Kidney epithelial cell (primary cell): ENCODE measurements around the gene BAHCC1. TPM values are rescaled to one million over a fixed set of nuclear protein-coding genes. Genes with fewer than 3 reads are reported as not detected.

Experiments used
- DNase-seq: peaks from one replicate; pipeline ENCODE4 v3.0.0-alpha.2; 2010; ENCODE audit warnings: low read depth
- H3K27me3 ChIP-seq: 2 replicates; pipeline ENCODE4 v1.6.0; 2011; ENCODE audit warnings: low read length; ENCODE audit not compliant: control insufficient read depth, insufficient read depth
- H3K36me3 ChIP-seq: 2 replicates; pipeline ENCODE4 v1.5.1; 2011; ENCODE audit warnings: low read length; ENCODE audit not compliant: control insufficient read depth, insufficient read depth
- H3K4me3 ChIP-seq: 2 replicates; pipeline ENCODE4 v1.5.1; 2011; ENCODE audit warnings: low read depth, mild to moderate bottlenecking, control low read depth, low read length
- CTCF ChIP-seq: IDR thresholded peaks from 2 replicates; pipeline ENCODE4 v1.5.1; 2011; ENCODE audit warnings: mild to moderate bottlenecking, moderate library complexity, low read length, control low read depth, inconsistent platforms; ENCODE audit not compliant: insufficient read depth, poor library complexity, severe bottlenecking
- total RNA-seq: library from RNA; depleted of rRNA; stranded (reverse); fragments of >200 nt; gene quantifications from 2 replicates; pipeline ENCODE4 v1.2.3, GENCODE V29; 2015

BAHCC1 gene
- total RNA-seq, 1 donor from 2014 or later: 6.6 TPM

GRCh38 chr17:81452551-81452950 lies 57.3 kb downstream of the BAHCC1 start:
- no peaks in the 10 kb centered on the region for H3K27me3 ChIP-seq
- no peak for TF ChIP-seq CTCF
- no peaks in the 10 kb centered on the region for H3K36me3 ChIP-seq
- no peak overlapping the region for H3K4me3 ChIP-seq
- no peak for DNase-seq

- no peak for TF ChIP-seq CTCF
- no peak for DNase-seq
- no peak overlapping the region for H3K4me3 ChIP-seq
- no peaks in the 10 kb centered on the region for H3K36me3 ChIP-seq
- H3K27me3 ChIP-seq: no peaks in the 10 kb centered on the region
These were observed 57.8 kb downstream of the BAHCC1 start for GRCh38 chr17:81453076-81453475.

- H3K36me3 ChIP-seq: no peaks in the 10 kb centered on the region
- no peaks in the 10 kb centered on the region for H3K27me3 ChIP-seq
- no peak for TF ChIP-seq CTCF
- no peak for DNase-seq
- H3K4me3 ChIP-seq: no peak overlapping the region
These were observed 58.5 kb downstream of the BAHCC1 start for GRCh38 chr17:81453712-81454111.

- no peaks in the 10 kb centered on the region for H3K36me3 ChIP-seq
- no peaks in the 10 kb centered on the region for H3K27me3 ChIP-seq
- DNase-seq: no peak
- no peak overlapping the region for H3K4me3 ChIP-seq
- no peak for TF ChIP-seq CTCF
These were observed 59.2 kb downstream of the BAHCC1 start for GRCh38 chr17:81454473-81454872.

GRCh38 chr17:81455387-81455786 lies 60.1 kb downstream of the BAHCC1 start:
- no peak overlapping the region for H3K4me3 ChIP-seq
- DNase-seq: no peak
- no peak for TF ChIP-seq CTCF
- H3K36me3 ChIP-seq: no peaks in the 10 kb centered on the region
- no peaks in the 10 kb centered on the region for H3K27me3 ChIP-seq

- no peak for TF ChIP-seq CTCF
- DNase-seq: no peak
- H3K36me3 ChIP-seq: no peaks in the 10 kb centered on the region
- H3K27me3 ChIP-seq: no peaks in the 10 kb centered on the region
- no peak overlapping the region for H3K4me3 ChIP-seq
These were observed 60.8 kb downstream of the BAHCC1 start for GRCh38 chr17:81456091-81456490.
